Endodermal cell (in vitro differentiated cells): ENCODE measurements around the gene ZNF516. TPM values are rescaled to one million over a fixed set of nuclear protein-coding genes. Genes with fewer than 3 reads are reported as not detected.

Experiments used
- DNase-seq: peaks from one replicate; pipeline ENCODE4 v3.0.0-alpha.2; 2017
- H3K27ac ChIP-seq: 2 replicates; pipeline ENCODE4 v1.5.1; 2013; ENCODE audit warnings: mild to moderate bottlenecking, low read depth, low read length, moderate library complexity
- H3K27me3 ChIP-seq: 2 replicates; pipeline ENCODE4 v1.6.1; 2013; ENCODE audit warnings: mild to moderate bottlenecking, low read length, moderate library complexity; ENCODE audit not compliant: insufficient read depth, control insufficient read depth, poor library complexity, severe bottlenecking
- H3K36me3 ChIP-seq: 2 replicates; pipeline ENCODE4 v1.7.0; 2013; ENCODE audit warnings: mild to moderate bottlenecking, low read length, moderate library complexity; ENCODE audit not compliant: control insufficient read depth, insufficient read depth
- H3K4me1 ChIP-seq: one replicate; pipeline ENCODE4 v1.7.0; 2013; ENCODE audit warnings: low read length; ENCODE audit not compliant: control insufficient read depth, insufficient read depth
- H3K4me3 ChIP-seq: 2 replicates; pipeline ENCODE4 v1.5.1; 2013; ENCODE audit warnings: mild to moderate bottlenecking, low read length, moderate library complexity
- H3K9ac ChIP-seq: 2 replicates; pipeline ENCODE4 v1.6.1; 2013; ENCODE audit warnings: mild to moderate bottlenecking, low read length, moderate library complexity; ENCODE audit not compliant: poor library complexity, severe bottlenecking; ENCODE audit errors: extremely low read depth
- H3K9me3 ChIP-seq: 2 replicates; pipeline ENCODE4 v1.6.1; 2013; ENCODE audit warnings: mild to moderate bottlenecking, low read length, moderate library complexity; ENCODE audit not compliant: control insufficient read depth
- H3K27ac Mint-ChIP-seq: 2 replicates; pipeline ENCODE4 v1.8.0; 2020; ENCODE audit warnings: mixed read lengths
- H3K27me3 Mint-ChIP-seq: 2 replicates; pipeline ENCODE4 v1.8.0; 2021; ENCODE audit warnings: mild to moderate bottlenecking, mixed read lengths; ENCODE audit not compliant: insufficient read depth
- H3K36me3 Mint-ChIP-seq: 2 replicates; pipeline ENCODE4 v1.8.0; 2020; ENCODE audit warnings: low read depth, mixed read lengths
- H3K4me1 Mint-ChIP-seq: 2 replicates; pipeline ENCODE4 v1.8.0; 2020; ENCODE audit warnings: mixed read lengths
- H3K4me3 Mint-ChIP-seq: 2 replicates; pipeline ENCODE4 v1.8.0; 2020; ENCODE audit warnings: mild to moderate bottlenecking, moderate library complexity, mixed read lengths
- H3K9me3 Mint-ChIP-seq: 2 replicates; pipeline ENCODE4 v1.8.0; 2020; ENCODE audit warnings: mild to moderate bottlenecking, mixed read lengths
- CTCF ChIP-seq: fragments of 200-600 bp; sonication (generic); conservative IDR thresholded peaks from 2 replicates; pipeline ENCODE4 v1.5.0; 2021; ENCODE audit warnings: antibody characterized with exemption, mild to moderate bottlenecking
- WGBS, 2 experiments: methylation state at CpG; one replicate each; pipeline versions ENCODE4 v1.1.5 to v1.1.7; 2013; ENCODE audit warnings: missing lambda C conversion rate in 2 of 2, mixed read lengths in 1 of 2; ENCODE audit not compliant: insufficient coverage in 1 of 2, insufficient read length in 1 of 2; 5-methylcytosine and 5-hydroxymethylcytosine counted together
- total RNA-seq, 2 donors: library from RNA; stranded (reverse); fragmentation: NEBNext Ultra II Directional in 1 of 2; extraction: Animal tissue kit (Norgen Biotek cat#: 25700) in 1 of 2; gene quantifications; 2 replicates in 1 of 2; 3 replicates in 1 of 2; pipeline ENCODE4 v1.2.1, GENCODE V29; 2021

Gene ZNF516
- total RNA-seq, 2 donors from 2014 or later = 60.2 to 77.9 TPM

GRCh38 chr18:76343938-76344569 lies 151.0 kb downstream of the ZNF516 start:
- H3K9me3 ChIP-seq = peaks cover 14% of the 10 kb centered on the region
- no peak overlapping the region for H3K9ac ChIP-seq
- H3K36me3 ChIP-seq = no peaks in the 10 kb centered on the region
- WGBS, 2 experiments = 88 to 97% methylated on average over 3 of the region's 3 CpGs
- no peak for DNase-seq
- H3K27ac ChIP-seq = no peak overlapping the region
- H3K9me3 Mint-ChIP-seq = peaks cover 12% of the 10 kb centered on the region
- H3K4me3 ChIP-seq = no peak overlapping the region
- no peak for TF ChIP-seq CTCF
- H3K4me3 Mint-ChIP-seq = no peak overlapping the region
- no peaks in the 10 kb centered on the region for H3K4me1 ChIP-seq
- H3K27me3 Mint-ChIP-seq = no peaks in the 10 kb centered on the region
- H3K36me3 Mint-ChIP-seq = no peaks in the 10 kb centered on the region
- H3K4me1 Mint-ChIP-seq = peaks cover 11% of the 10 kb centered on the region
- no peak overlapping the region for H3K27ac Mint-ChIP-seq
- no peaks in the 10 kb centered on the region for H3K27me3 ChIP-seq

GRCh38 chr18:76340410-76340809 lies 154.6 kb downstream of the ZNF516 start:
- TF ChIP-seq CTCF = no peak
- no peak overlapping the region for H3K27ac Mint-ChIP-seq
- Histone ChIP-seq H3K27ac (no peak overlapping the region), H3K36me3 (no peaks in the 10 kb centered on the region), H3K9ac (no peak overlapping the region), H3K4me1 (no peaks in the 10 kb centered on the region), H3K9me3 (peaks cover 14% of the 10 kb centered on the region), H3K4me3 (no peak overlapping the region), H3K27me3 (no peaks in the 10 kb centered on the region)
- no peaks in the 10 kb centered on the region for H3K4me1 Mint-ChIP-seq
- no peak for DNase-seq
- no peaks in the 10 kb centered on the region for H3K36me3 Mint-ChIP-seq
- H3K9me3 Mint-ChIP-seq = peaks cover 12% of the 10 kb centered on the region
- WGBS, 2 experiments = 78 to 88% methylated on average over 2 of the region's 2 CpGs
- no peak overlapping the region for H3K4me3 Mint-ChIP-seq
- H3K27me3 Mint-ChIP-seq = no peaks in the 10 kb centered on the region

- DNase-seq = no peak
- Mint-ChIP-seq H3K27ac (no peak overlapping the region), H3K4me1 (no peaks in the 10 kb centered on the region), H3K9me3 (peaks cover 12% of the 10 kb centered on the region), H3K36me3 (no peaks in the 10 kb centered on the region), H3K27me3 (no peaks in the 10 kb centered on the region), H3K4me3 (no peak overlapping the region)
- Histone ChIP-seq H3K9ac (no peak overlapping the region), H3K9me3 (peaks cover 14% of the 10 kb centered on the region), H3K36me3 (no peaks in the 10 kb centered on the region), H3K27me3 (no peaks in the 10 kb centered on the region), H3K27ac (no peak overlapping the region), H3K4me3 (no peak overlapping the region), H3K4me1 (no peaks in the 10 kb centered on the region)
- 95 to 96% methylated on average over 2 of the region's 2 CpGs for WGBS, 2 experiments
- no peak for TF ChIP-seq CTCF
Observed at GRCh38 chr18:76339246-76339620, 155.8 kb downstream of the ZNF516 start.
